Calu3 (cell line): ENCODE measurements around the gene SCN3B. TPM values are rescaled to one million over a fixed set of nuclear protein-coding genes. Genes with fewer than 3 reads are reported as not detected.

Source experiments
- BruUV-seq: library from RNA; stranded (reverse); fragments of 400-500 nt; replicated peaks from 2 replicates; lab custom pipeline; 2021; lab: Mats Ljungman, UMichigan
- CTCF ChIA-PET: fragments of 300-600 bp; sonication (Branson Sonifier 250); formaldehyde crosslinking; loops from one replicate; lab custom pipeline; 2022; ENCODE audit warnings: antibody characterized with exemption; lab: Charles Lee
- DNase-seq: peaks from one replicate; pipeline ENCODE4 v3.0.0; 2022
- H3K27ac Mint-ChIP-seq: one replicate; pipeline ENCODE4 v1.8.0; 2022; ENCODE audit warnings: mixed read lengths; ENCODE audit not compliant: unreplicated experiment
- H3K27me3 Mint-ChIP-seq: one replicate; pipeline ENCODE4 v1.8.0; 2022; ENCODE audit warnings: mixed read lengths; ENCODE audit not compliant: unreplicated experiment
- H3K36me3 Mint-ChIP-seq: one replicate; pipeline ENCODE4 v1.8.0; 2022; ENCODE audit warnings: mild to moderate bottlenecking, moderate library complexity, mixed read lengths; ENCODE audit not compliant: insufficient read depth, unreplicated experiment
- H3K4me1 Mint-ChIP-seq: one replicate; pipeline ENCODE4 v1.8.0; 2022; ENCODE audit warnings: mild to moderate bottlenecking, low read depth, mixed read lengths; ENCODE audit not compliant: unreplicated experiment
- H3K4me3 Mint-ChIP-seq: one replicate; pipeline ENCODE4 v1.8.0; 2022; ENCODE audit warnings: mild to moderate bottlenecking, low read depth, moderate library complexity, mixed read lengths; ENCODE audit not compliant: unreplicated experiment
- H3K9me3 Mint-ChIP-seq: one replicate; pipeline ENCODE4 v1.8.0; 2022; ENCODE audit warnings: low read depth, mixed read lengths; ENCODE audit not compliant: unreplicated experiment
- CTCF ChIP-seq: fragments of 200-600 bp; IDR thresholded peaks from one replicate; pipeline ENCODE4 v1.8.0; 2022; ENCODE audit warnings: antibody characterized with exemption; ENCODE audit not compliant: unreplicated experiment
- intact Hi-C: fragments of 100-400 bp; cut with micrococcal nuclease; formaldehyde crosslinking; loops from one replicate; pipeline ENCODE4 v1.10.0; 2022; ENCODE audit not compliant: unreplicated experiment
- total RNA-seq: library from RNA; stranded (reverse); gene quantifications from 2 replicates; pipeline ENCODE4 v1.2.3, GENCODE V29; 2022

Gene SCN3B
- total RNA-seq, 1 experiment from 2014 or later: 0.45 TPM

- Mint-ChIP-seq H3K27ac (no peak overlapping the region), H3K27me3 (no peaks in the 10 kb centered on the region), H3K9me3 (no peaks in the 10 kb centered on the region), H3K4me1 (no peaks in the 10 kb centered on the region), H3K36me3 (no peaks in the 10 kb centered on the region), H3K4me3 (no peak overlapping the region)
- CTCF ChIA-PET: interaction anchor here (0.6 kb wide), 1 partner anchor 749 kb away, joined by 3 read pairs; no protein-coding TSS in a partner anchor
- no peak for DNase-seq
- TF ChIP-seq CTCF: no peak
- BruUV-seq: no TSS peak
- intact Hi-C loops: no loop called here
Measured at GRCh38 chr11:123611698-123612097, 42.7 kb downstream of the SCN3B start.

DNA sequence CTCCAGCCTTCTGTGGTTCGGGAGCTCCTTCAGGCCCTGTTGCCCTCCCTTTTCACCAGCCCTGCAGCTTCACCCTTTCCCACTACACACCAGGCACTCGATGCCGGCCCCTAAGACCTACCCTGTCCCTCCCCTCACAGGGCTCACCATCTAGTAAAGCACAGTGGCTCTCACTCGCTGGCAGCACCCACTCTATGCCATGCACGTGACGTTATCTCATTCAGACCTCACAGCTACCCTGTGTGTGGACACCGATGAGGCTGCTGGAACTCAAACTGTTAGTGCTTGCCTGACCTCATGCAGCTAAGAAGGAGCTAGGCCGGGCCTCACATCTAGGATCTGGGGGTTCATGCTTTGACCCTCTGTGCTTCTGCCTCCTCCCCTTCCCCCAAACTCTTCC lies 45.5 kb downstream of the SCN3B start:
- Mint-ChIP-seq H3K27ac (no peak overlapping the region), H3K4me1 (no peaks in the 10 kb centered on the region), H3K9me3 (no peaks in the 10 kb centered on the region), H3K36me3 (no peaks in the 10 kb centered on the region), H3K4me3 (no peak overlapping the region), H3K27me3 (no peaks in the 10 kb centered on the region)
- CTCF ChIA-PET: no interaction called here
- no peak for DNase-seq
- no TSS peak for BruUV-seq
- intact Hi-C loops: no loop called here
- TF ChIP-seq CTCF: no peak

DNA sequence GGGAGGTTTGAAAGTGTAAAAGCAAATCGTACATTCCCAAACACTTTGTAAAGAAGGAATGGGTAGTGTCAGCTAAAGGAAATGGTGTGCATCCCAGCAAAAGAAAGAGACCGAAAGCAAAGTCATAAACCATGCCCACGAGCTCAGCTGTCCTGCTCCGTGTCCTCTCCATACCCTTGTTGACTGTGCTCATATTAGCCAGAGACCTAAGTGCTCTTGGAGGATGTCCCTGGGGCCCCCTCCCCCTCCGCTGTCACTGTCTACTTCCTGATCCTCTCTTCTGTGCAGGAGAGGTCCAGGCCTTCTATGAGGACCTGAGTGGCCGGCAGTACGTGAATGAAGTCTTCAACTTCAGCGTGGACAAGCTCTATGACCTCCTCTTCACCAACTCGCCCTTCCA lies 46.1 kb downstream of the SCN3B start:
- Mint-ChIP-seq H3K9me3 (no peaks in the 10 kb centered on the region), H3K27me3 (no peaks in the 10 kb centered on the region), H3K36me3 (no peaks in the 10 kb centered on the region), H3K27ac (no peak overlapping the region), H3K4me1 (no peaks in the 10 kb centered on the region), H3K4me3 (no peak overlapping the region)
- TF ChIP-seq CTCF: no peak
- intact Hi-C loops: no loop called here
- no TSS peak for BruUV-seq
- DNase-seq: no peak
- CTCF ChIA-PET: no interaction called here

- Mint-ChIP-seq H3K27ac (no peak overlapping the region), H3K27me3 (no peaks in the 10 kb centered on the region), H3K4me3 (no peak overlapping the region), H3K36me3 (no peaks in the 10 kb centered on the region), H3K4me1 (no peaks in the 10 kb centered on the region), H3K9me3 (no peaks in the 10 kb centered on the region)
- intact Hi-C loops: no loop called here
- CTCF ChIA-PET: no interaction called here
- BruUV-seq: no TSS peak
- TF ChIP-seq CTCF: no peak
- DNase-seq: no peak
Measured at GRCh38 chr11:123607781-123608180, 46.6 kb downstream of the SCN3B start.

DNA sequence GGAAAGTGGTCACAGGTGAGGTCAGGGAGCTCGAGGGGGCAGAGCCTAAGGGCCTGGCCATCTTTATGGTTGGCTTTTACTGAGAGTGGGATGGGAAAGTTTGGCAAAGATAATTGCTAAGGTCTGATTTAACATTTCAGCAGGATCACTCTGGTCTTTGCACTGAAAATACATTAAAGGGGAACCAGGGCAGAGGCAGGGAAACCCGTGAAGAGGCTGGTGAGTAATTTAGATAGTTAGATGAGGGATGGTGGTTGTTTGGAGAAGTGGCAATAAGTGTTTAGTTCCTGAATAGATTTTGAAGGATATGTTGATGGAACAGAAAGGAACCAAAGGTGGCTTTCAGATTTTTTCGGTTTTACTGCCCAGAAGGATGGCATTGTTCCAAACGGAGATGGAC lies 50.8 kb downstream of the SCN3B start:
- Mint-ChIP-seq H3K9me3 (no peaks in the 10 kb centered on the region), H3K27me3 (no peaks in the 10 kb centered on the region), H3K27ac (no peak overlapping the region), H3K36me3 (peaks cover 7% of the 10 kb centered on the region), H3K4me1 (no peaks in the 10 kb centered on the region), H3K4me3 (no peak overlapping the region)
- CTCF ChIA-PET: no interaction called here
- intact Hi-C loops: no loop called here
- no peak for DNase-seq
- TF ChIP-seq CTCF: no peak
- no TSS peak for BruUV-seq
